ENCODE results near the gene CRKL.

DNA sequence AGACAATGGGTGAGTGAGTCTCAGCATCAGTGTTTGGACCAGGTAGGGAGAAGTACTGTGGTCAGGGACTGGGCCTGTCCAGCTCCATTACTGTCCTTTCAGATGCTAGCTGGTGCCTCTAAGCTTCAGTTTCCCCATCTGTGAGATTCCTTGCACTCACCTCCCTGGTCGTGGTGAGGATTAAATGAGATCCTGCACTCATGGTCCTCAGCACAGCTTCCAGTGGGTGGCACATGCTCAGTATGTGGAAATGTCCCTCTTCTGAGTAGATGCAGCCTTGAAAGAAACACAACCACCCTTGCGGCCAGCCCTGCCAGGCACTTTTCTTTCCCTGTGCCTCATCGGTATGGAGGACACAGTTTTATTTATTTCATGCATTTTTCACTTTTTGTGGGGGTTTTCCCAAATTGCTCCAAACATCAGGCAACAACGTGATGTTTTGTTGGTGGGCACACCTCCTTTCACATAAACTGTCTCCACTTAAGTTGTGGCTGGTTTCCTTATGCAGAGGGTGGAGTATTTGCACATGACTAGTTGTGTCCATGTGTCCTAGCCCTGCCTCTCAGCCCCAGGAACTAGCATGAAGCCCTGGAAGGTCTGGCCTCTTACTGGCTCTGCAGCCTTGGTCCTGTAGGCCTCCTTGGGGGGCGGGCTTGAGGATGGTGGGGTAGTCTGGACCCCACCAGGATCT lies 66.0 kb downstream of the CRKL start:
- TF ChIP-seq, protein P1, sequence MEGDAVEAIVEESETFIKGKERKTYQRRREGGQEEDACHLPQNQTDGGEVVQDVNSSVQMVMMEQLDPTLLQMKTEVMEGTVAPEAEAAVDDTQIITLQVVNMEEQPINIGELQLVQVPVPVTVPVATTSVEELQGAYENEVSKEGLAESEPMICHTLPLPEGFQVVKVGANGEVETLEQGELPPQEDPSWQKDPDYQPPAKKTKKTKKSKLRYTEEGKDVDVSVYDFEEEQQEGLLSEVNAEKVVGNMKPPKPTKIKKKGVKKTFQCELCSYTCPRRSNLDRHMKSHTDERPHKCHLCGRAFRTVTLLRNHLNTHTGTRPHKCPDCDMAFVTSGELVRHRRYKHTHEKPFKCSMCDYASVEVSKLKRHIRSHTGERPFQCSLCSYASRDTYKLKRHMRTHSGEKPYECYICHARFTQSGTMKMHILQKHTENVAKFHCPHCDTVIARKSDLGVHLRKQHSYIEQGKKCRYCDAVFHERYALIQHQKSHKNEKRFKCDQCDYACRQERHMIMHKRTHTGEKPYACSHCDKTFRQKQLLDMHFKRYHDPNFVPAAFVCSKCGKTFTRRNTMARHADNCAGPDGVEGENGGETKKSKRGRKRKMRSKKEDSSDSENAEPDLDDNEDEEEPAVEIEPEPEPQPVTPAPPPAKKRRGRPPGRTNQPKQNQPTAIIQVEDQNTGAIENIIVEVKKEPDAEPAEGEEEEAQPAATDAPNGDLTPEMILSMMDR (IDR thresholded peaks at IDR 0.05) = no peak
- no peak for TF ChIP-seq POLR2AphosphoS5 (IDR thresholded peaks at IDR 0.05)
- no peak for TF ChIP-seq POLR2A (IDR thresholded peaks at IDR 0.05)
